GM06990 (cell line): Measurements from ENCODE around the gene BRPF3.

Experiments used
- DNase-seq: peaks from one replicate; pipeline ENCODE4 v3.0.0-alpha.2; 2011; ENCODE audit not compliant: insufficient read length; ENCODE audit errors: extremely low read depth
- H3K27me3 ChIP-seq: replicated peaks from 2 replicates; pipeline ENCODE4 v1.6.0; 2011; ENCODE audit warnings: low read length; ENCODE audit not compliant: control insufficient read depth, insufficient read depth
- H3K36me3 ChIP-seq: 2 replicates; pipeline ENCODE4 v1.5.1; 2011; ENCODE audit warnings: low read length; ENCODE audit not compliant: control insufficient read depth, insufficient read depth
- H3K4me3 ChIP-seq: replicated peaks from 2 replicates; pipeline ENCODE4 v1.5.1; 2011; ENCODE audit warnings: low read depth, mild to moderate bottlenecking, control low read depth, low read length
- CTCF ChIP-seq: IDR thresholded peaks from 2 replicates; pipeline ENCODE4 v1.5.1; 2011; ENCODE audit warnings: low read length, control low read depth, mild to moderate bottlenecking, inconsistent platforms; ENCODE audit not compliant: insufficient read depth, poor library complexity, severe bottlenecking

The BRPF3 gene

GRCh38 chr6:36195471-36196112 is 952 bp upstream of the BRPF3 start:
- Histone ChIP-seq H3K27me3 (peaks cover 2% of the 10 kb centered on the region; the same call in 1 of the 2 replicates), H3K4me3 (peak overlapping the region; percentile 74), H3K36me3 (no peaks in the 10 kb centered on the region)
- DNase-seq: no peak
- TF ChIP-seq CTCF: no peak

- H3K4me3 ChIP-seq: peak overlapping the region; percentile 74
- DNase-seq: peak; percentile 97
- H3K36me3 ChIP-seq: no peaks in the 10 kb centered on the region; the same call in 1 of the 2 replicates
- TF ChIP-seq CTCF: no peak
- H3K27me3 ChIP-seq: no peaks in the 10 kb centered on the region; the same call in 1 of the 2 replicates
Measured at GRCh38 chr6:36196880-36197548, 470 bp downstream of the BRPF3 start.

- no peaks in the 10 kb centered on the region; the same call in 1 of the 2 replicates for H3K36me3 ChIP-seq
- DNase-seq: no peak
- peak overlapping the region; percentile 74 for H3K4me3 ChIP-seq
- H3K27me3 ChIP-seq: no peaks in the 10 kb centered on the region
- no peak for TF ChIP-seq CTCF
Measured at GRCh38 chr6:36197739-36198221, 1.2 kb downstream of the BRPF3 start.

- DNase-seq: no peak
- Histone ChIP-seq H3K27me3 (no peaks in the 10 kb centered on the region), H3K36me3 (no peaks in the 10 kb centered on the region; the same call in 1 of the 2 replicates), H3K4me3 (no peak overlapping the region)
- TF ChIP-seq CTCF: no peak
Measured at GRCh38 chr6:36198986-36199385, 2.4 kb downstream of the BRPF3 start.

- Histone ChIP-seq H3K4me3 (no peak overlapping the region), H3K36me3 (no peaks in the 10 kb centered on the region; the same call in 1 of the 2 replicates), H3K27me3 (no peaks in the 10 kb centered on the region)
- no peak for DNase-seq
- TF ChIP-seq CTCF: no peak
Measured at GRCh38 chr6:36200154-36200891, 3.8 kb downstream of the BRPF3 start.
